Ishikawa (cell line): ENCODE data around the gene ANP32A.
A peak's percentile ranks its signal among the peaks of the same experiment; 100 is the strongest.

Experiments used
- CEBPB ChIP-seq: IDR thresholded peaks from 2 replicates; pipeline ENCODE4 v1.6.1; 2012
- CREB1 ChIP-seq: IDR thresholded peaks from 2 replicates; pipeline ENCODE4 v1.6.1; 2012; ENCODE audit warnings: low read depth
- EGR1 ChIP-seq: IDR thresholded peaks from 2 replicates; pipeline ENCODE4 v1.6.1; 2012
- EP300 ChIP-seq: IDR thresholded peaks from 2 replicates; pipeline ENCODE4 v1.6.1; 2012; ENCODE audit warnings: borderline replicate concordance
- FOXM1 ChIP-seq: IDR thresholded peaks from 2 replicates; pipeline ENCODE4 v1.6.1; 2012; ENCODE audit warnings: low read depth, borderline replicate concordance
- NFIC ChIP-seq: IDR thresholded peaks from 2 replicates; pipeline ENCODE4 v1.6.1; 2012
- RAD21 ChIP-seq: IDR thresholded peaks from 2 replicates; pipeline ENCODE4 v1.6.1; 2012; ENCODE audit warnings: low read depth
- TAF1 ChIP-seq: IDR thresholded peaks from 2 replicates; pipeline ENCODE4 v1.6.1; 2012; ENCODE audit warnings: low read depth, mild to moderate bottlenecking
- TCF12 ChIP-seq: IDR thresholded peaks from 2 replicates; pipeline ENCODE4 v1.6.1; 2012; ENCODE audit warnings: low read depth
- TEAD4 ChIP-seq: IDR thresholded peaks from 2 replicates; pipeline ENCODE4 v1.6.1; 2012
- YY1 ChIP-seq: IDR thresholded peaks from 2 replicates; pipeline ENCODE4 v1.6.1; 2012; ENCODE audit warnings: low read depth
- ZBTB7A ChIP-seq: IDR thresholded peaks from 2 replicates; pipeline ENCODE4 v1.6.1; 2012; ENCODE audit warnings: low read depth
- TF ChIP-seq, protein P1 (sequence below): IDR thresholded peaks from 2 replicates; pipeline ENCODE4 v1.6.1; 2012; ENCODE audit warnings: low read depth, mild to moderate bottlenecking
- TF ChIP-seq, protein P2 (sequence below): IDR thresholded peaks from 2 replicates; pipeline ENCODE4 v1.6.1; 2012
- TF ChIP-seq, protein P3 (sequence below): IDR thresholded peaks from 2 replicates; pipeline ENCODE4 v1.6.1; 2012

ANP32A gene

DNA sequence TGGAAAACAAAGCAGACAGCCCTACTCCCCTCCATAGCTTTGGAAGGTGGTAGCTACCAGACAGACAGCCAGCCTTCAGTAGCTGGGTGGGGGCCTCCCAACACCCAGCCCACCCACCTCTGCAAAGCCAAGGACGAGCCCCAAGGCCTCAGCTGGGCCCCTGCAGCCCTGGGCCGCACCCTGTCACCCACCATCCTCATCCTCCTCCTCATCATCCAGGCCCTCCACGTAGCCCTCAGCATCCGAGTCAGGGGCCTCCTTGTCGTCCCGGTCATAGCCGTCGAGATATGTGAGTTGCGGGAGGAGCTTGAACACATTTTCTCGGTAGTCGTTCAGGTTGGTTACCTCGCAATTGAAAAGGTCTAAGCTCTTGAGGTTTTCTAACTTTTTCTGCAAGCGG, 36.5 kb downstream of the ANP32A start:
- TF ChIP-seq, protein P1, sequence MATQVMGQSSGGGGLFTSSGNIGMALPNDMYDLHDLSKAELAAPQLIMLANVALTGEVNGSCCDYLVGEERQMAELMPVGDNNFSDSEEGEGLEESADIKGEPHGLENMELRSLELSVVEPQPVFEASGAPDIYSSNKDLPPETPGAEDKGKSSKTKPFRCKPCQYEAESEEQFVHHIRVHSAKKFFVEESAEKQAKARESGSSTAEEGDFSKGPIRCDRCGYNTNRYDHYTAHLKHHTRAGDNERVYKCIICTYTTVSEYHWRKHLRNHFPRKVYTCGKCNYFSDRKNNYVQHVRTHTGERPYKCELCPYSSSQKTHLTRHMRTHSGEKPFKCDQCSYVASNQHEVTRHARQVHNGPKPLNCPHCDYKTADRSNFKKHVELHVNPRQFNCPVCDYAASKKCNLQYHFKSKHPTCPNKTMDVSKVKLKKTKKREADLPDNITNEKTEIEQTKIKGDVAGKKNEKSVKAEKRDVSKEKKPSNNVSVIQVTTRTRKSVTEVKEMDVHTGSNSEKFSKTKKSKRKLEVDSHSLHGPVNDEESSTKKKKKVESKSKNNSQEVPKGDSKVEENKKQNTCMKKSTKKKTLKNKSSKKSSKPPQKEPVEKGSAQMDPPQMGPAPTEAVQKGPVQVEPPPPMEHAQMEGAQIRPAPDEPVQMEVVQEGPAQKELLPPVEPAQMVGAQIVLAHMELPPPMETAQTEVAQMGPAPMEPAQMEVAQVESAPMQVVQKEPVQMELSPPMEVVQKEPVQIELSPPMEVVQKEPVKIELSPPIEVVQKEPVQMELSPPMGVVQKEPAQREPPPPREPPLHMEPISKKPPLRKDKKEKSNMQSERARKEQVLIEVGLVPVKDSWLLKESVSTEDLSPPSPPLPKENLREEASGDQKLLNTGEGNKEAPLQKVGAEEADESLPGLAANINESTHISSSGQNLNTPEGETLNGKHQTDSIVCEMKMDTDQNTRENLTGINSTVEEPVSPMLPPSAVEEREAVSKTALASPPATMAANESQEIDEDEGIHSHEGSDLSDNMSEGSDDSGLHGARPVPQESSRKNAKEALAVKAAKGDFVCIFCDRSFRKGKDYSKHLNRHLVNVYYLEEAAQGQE = no peak

DNA sequence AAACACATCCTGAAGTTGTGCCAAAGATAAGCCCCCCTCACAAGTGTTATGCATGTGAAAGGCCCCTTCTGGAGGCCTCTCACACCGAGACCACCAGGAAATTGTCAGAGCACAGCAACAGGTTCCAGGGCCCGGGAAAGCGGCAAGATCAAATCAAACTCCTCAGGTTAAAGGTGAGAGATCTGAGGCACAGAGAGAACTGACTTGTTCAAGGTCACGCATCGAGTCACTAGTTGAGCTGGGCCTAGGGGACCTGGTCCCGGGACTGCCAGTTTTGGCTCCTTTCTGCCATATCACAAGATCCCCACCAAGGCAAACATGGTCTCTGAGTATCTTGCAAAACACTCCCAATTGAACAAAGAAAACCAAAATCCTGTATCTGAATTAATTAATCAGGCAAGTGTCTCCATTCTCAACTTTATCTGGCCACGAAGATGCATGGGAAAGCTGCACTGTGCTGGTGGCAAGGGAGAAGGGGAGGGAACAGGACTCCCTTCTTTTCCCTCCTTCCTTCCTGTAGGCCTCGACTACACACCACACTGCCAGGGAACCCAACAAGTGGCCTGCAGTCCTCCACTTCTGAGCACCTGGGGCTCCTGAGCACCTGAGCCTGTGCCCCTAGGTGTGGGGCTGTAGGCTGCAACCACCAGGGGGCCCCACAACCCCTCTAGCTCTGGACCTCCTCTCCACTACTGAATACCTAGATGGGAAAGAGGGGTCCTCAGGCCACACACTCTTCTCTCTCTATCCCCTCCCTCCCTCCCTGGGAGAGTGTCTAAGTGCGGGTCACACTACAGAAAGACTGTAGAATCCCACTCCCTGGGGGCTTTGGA, 37.3 kb downstream of the ANP32A start:
- TF ChIP-seq CREB1 = no peak
- TF ChIP-seq RAD21 = peak; percentile 62

DNA sequence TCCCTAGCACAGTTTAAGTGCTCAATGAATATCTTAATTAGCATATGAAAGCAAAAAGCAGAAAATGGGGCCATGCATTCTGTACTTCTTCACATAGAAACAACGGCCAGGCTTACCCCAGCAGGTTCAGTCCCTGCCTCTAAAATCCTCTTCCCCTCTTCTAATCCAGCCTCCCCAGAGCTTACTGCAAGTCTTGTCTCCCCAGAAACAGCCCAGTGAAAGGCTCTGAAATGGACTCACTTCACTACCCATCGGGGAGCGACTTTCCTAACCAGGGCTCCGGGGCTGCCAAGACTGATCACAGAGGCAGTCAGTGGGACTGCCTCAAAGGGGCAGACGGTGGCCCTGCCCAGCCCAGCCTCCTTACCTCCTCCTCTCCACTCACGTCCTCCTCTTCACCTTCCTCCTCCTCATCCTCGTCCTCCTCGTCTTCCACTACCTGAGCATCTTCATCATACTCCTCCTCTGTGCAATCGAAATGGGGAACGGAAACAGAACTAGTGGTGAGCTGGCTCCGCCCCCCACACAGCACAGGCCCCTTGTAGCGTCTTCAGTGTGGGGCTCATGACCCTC, 38.0 kb downstream of the ANP32A start:
- no peak for TF ChIP-seq CREB1
- TF ChIP-seq, protein P2, sequence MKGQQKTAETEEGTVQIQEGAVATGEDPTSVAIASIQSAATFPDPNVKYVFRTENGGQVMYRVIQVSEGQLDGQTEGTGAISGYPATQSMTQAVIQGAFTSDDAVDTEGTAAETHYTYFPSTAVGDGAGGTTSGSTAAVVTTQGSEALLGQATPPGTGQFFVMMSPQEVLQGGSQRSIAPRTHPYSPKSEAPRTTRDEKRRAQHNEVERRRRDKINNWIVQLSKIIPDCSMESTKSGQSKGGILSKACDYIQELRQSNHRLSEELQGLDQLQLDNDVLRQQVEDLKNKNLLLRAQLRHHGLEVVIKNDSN = no peak
- TF ChIP-seq FOXM1 = no peak
- no peak for TF ChIP-seq ZBTB7A
- TF ChIP-seq, protein P3, sequence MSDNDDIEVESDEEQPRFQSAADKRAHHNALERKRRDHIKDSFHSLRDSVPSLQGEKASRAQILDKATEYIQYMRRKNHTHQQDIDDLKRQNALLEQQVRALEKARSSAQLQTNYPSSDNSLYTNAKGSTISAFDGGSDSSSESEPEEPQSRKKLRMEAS = no peak
- no peak for TF ChIP-seq EP300
- no peak for TF ChIP-seq YY1
- no peak for TF ChIP-seq EGR1
- TF ChIP-seq TAF1 = no peak
- TF ChIP-seq, protein P1 = no peak
- no peak for TF ChIP-seq RAD21

DNA sequence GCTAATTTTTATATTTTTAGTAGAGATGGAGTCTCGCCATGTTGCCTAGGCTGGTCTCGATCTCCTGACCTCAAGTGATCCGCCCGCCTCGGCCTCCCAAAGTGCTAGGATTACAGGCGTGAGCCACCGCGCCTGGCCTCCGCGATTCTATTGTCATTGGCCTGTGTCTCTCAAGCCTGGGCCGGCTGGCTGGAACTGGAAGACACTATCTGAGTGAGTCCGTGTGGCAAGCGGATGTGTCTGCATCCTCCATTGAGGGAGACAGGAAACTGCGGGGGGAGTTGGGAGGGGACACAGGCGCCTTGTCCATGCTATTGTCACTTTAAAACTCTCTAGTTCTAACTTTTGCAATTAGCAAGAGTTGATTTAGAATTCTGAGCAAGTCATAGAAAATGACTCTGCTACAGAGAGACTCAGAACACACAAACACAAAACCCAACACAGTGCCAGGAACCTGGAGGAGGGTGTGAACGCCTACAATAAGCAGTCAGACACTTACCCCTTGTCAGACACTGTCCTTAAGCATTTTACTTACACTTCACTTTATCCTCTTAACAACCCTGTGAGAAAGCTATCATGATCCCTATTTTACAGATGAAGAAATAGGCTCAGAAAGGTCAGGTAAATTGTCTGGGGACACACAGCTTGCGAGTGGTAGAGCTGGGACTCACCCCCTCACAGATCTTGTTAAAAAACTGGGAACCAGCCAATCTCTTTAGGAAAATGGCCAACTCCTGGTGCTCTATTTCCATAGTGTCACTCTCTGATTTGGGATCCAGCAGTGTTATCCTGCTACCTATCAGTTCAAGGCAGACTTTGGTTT, 38.7 kb downstream of the ANP32A start:
- TF ChIP-seq, protein P3 = no peak
- no peak for TF ChIP-seq YY1

DNA sequence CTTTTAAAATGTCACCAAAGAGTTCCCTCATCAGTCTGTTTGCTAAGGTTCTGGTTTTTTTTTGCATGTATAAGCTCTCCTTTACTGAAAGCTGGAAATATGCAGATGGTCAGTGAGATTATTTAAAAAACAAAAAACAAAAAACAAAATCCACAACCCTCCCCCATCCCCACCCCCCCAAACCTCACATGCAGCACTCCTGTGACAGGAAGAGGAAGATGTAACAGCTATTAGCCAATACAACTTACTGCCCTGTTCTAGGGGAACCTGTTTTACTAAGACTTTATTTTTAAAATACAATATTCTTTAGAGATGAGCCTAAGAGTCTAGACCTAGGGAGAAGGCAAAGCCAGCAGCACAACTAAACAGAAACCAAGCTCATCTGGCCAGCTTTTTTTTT, 39.5 kb downstream of the ANP32A start:
- TF ChIP-seq, protein P2 = no peak
- TF ChIP-seq RAD21 (no peak), CREB1 (no peak), YY1 (no peak), TEAD4 (no peak), EP300 (no peak), ZBTB7A (no peak), TAF1 (no peak), EGR1 (no peak), FOXM1 (no peak), NFIC (no peak)
- TF ChIP-seq, protein P3 = no peak

DNA sequence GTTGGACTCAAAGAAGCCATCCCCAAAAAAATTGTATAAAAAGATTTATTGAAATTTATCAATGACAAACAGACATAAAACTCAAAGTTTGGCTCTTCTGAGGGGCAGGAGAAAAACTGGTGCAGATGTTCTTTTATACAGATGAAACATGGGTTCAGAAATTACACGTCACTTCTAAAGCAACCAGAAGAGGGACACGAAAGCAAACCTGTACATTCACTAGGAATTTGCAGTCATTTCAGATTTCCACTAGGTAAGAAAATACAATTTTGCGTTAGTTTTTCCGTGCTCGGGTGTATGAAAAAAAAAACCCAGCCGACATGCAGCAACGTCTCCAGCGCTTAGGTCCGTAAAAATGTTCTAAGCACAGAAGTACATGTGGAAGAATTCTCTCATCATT, 41.8 kb downstream of the ANP32A start:
- TF ChIP-seq TEAD4 (no peak), TCF12 (no peak), CREB1 (no peak), ZBTB7A (no peak), EP300 (no peak), TAF1 (no peak), CEBPB (no peak), FOXM1 (no peak), NFIC (no peak), EGR1 (no peak), RAD21 (no peak), YY1 (no peak)
- TF ChIP-seq, protein P2 = no peak
- TF ChIP-seq, protein P3 = no peak
- TF ChIP-seq, protein P1 = no peak
